ENCODE measurements around the gene ZNF143. TPM values are rescaled to one million over a fixed set of nuclear protein-coding genes. Genes with fewer than 3 reads are reported as not detected.

ZNF143 gene
- total and polyA plus RNA-seq, 7 donors: 13.2 to 48.4 (median 20.2) TPM

- no peak for DNase-seq
- H3K36me3 ChIP-seq: no peaks in the 10 kb centered on the region
- intact Hi-C loops (cut with DNase I): loop anchor here (2.0 to 5.0 kb wide), 4 partner anchors 99 to 199 kb away; no protein-coding TSS in a partner anchor
- no peaks in the 10 kb centered on the region for H3K9me3 ChIP-seq
- H3K4me3 ChIP-seq: peak overlapping the region; percentile 65 to 95 (median 67)
- H3K27me3 ChIP-seq: no peaks in the 10 kb centered on the region
- peaks cover 0 to 27% (median 20%) of the 10 kb centered on the region in 4 donors for H3K4me1 ChIP-seq
- peak overlapping the region; percentile 95 to 100 (median 96) for H3K27ac ChIP-seq
- no peak for TF ChIP-seq EP300 (IDR thresholded peaks at IDR 0.05)
- TF ChIP-seq POLR2A (IDR thresholded peaks at IDR 0.05): no peak
- TF ChIP-seq POLR2AphosphoS5 (IDR thresholded peaks at IDR 0.05): no peak
- no peak for TF ChIP-seq CTCF (IDR thresholded peaks at IDR 0.05)
- 0 to 1% methylated on average over 10 of the region's 10 CpGs for WGBS, 2 donors
Observed at GRCh38 chr11:9461760-9462134, 935 bp downstream of the ZNF143 start.

- Histone ChIP-seq H3K27ac (peak overlapping the region; percentile 95 to 100 (median 96)), H3K36me3 (no peaks in the 10 kb centered on the region), H3K4me1 (peaks cover 0 to 27% (median 20%) of the 10 kb centered on the region in 4 donors), H3K4me3 (peak overlapping the region; percentile 65 to 95 (median 67)), H3K27me3 (no peaks in the 10 kb centered on the region), H3K9me3 (no peaks in the 10 kb centered on the region)
- WGBS, 2 donors: 64 to 77% methylated on average over 16 of the region's 16 CpGs
- no peak for DNase-seq
- TF ChIP-seq POLR2A (IDR thresholded peaks at IDR 0.05): no peak
- no peak for TF ChIP-seq EP300 (IDR thresholded peaks at IDR 0.05)
- no peak for TF ChIP-seq CTCF (IDR thresholded peaks at IDR 0.05)
- TF ChIP-seq POLR2AphosphoS5 (IDR thresholded peaks at IDR 0.05): no peak
- intact Hi-C loops (cut with DNase I): loop anchor here (5.0 kb wide), 2 partner anchors 100 to 200 kb away; no protein-coding TSS in a partner anchor
Observed at GRCh38 chr11:9462172-9462799, 1.5 kb downstream of the ZNF143 start.

- no peak overlapping the region for H3K4me3 ChIP-seq
- no peak for DNase-seq
- no peaks in the 10 kb centered on the region for H3K9me3 ChIP-seq
- H3K27me3 ChIP-seq: no peaks in the 10 kb centered on the region
- H3K36me3 ChIP-seq: no peaks in the 10 kb centered on the region
- WGBS, 2 donors: 88 to 92% methylated on average over 8 of the region's 8 CpGs
- TF ChIP-seq CTCF (IDR thresholded peaks at IDR 0.05) (no peak), POLR2A (IDR thresholded peaks at IDR 0.05) (no peak), EP300 (IDR thresholded peaks at IDR 0.05) (no peak), POLR2AphosphoS5 (IDR thresholded peaks at IDR 0.05) (no peak)
- H3K27ac ChIP-seq: peak overlapping the region; percentile 95 to 100 (median 96)
- H3K4me1 ChIP-seq: peaks cover 0 to 27% (median 20%) of the 10 kb centered on the region in 4 donors
- intact Hi-C loops (cut with DNase I): loop anchor here (5.0 kb wide), 2 partner anchors 101 to 201 kb away; no protein-coding TSS in a partner anchor
Observed at GRCh38 chr11:9462806-9463537, 2.2 kb downstream of the ZNF143 start.

DNA sequence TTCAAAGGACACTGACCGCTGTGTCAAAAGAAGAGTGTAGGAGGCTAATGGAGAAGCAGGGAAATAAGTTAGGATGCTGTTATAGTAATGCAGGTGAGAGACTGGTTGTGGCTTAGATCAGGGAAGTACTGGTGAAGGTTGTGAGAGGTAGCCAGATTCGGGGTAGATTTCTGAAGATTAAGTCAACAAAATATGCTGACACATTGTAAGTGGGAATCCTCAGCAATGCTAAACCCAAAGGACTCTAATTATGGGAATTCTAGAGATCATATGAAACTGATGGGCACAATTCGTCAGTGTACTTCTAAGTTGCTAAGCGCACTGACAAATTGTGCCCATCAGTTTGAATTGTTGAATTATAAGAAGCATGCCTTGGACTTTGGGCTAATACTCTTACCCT, 10.0 kb downstream of the ZNF143 start:
- no peaks in the 10 kb centered on the region for H3K4me1 ChIP-seq
- intact Hi-C loops (cut with DNase I): no loop called here
- no peaks in the 10 kb centered on the region for H3K9me3 ChIP-seq
- 95% methylated on average over 4 of the region's 4 CpGs for WGBS, 2 donors
- TF ChIP-seq POLR2A (IDR thresholded peaks at IDR 0.05) (no peak), CTCF (IDR thresholded peaks at IDR 0.05) (no peak), POLR2AphosphoS5 (IDR thresholded peaks at IDR 0.05) (no peak), EP300 (IDR thresholded peaks at IDR 0.05) (no peak)
- peaks cover 15 to 48% (median 23%) of the 10 kb centered on the region in 4 donors for H3K36me3 ChIP-seq
- DNase-seq: no peak
- H3K27ac ChIP-seq: no peak overlapping the region
- no peaks in the 10 kb centered on the region for H3K27me3 ChIP-seq
- H3K4me3 ChIP-seq: no peak overlapping the region

All from sigmoid colon (tissue), 7 donors.